HUDEP-2 (cell line): ENCODE measurements around the gene PTPRN2.
"Not testable (repeated sequence)": the region's sequence is repeated elsewhere in the genome, so short reads cannot be mapped to it uniquely, and the experiment has no call there.

Source experiments
- DNase-seq, 76 experiments: peaks; one replicate each; lab custom pipeline; 2025; ENCODE audit not compliant: unreplicated experiment in 76 of 76; lab: John Stamatoyannopoulos, UW

The PTPRN2 gene

GRCh38 chr7:157898261-157898660 is 689.4 kb downstream of the PTPRN2 start:
- DNase-seq: no peak

GRCh38 chr7:157897681-157898080 is 689.9 kb downstream of the PTPRN2 start:
- DNase-seq: no peak

DNA sequence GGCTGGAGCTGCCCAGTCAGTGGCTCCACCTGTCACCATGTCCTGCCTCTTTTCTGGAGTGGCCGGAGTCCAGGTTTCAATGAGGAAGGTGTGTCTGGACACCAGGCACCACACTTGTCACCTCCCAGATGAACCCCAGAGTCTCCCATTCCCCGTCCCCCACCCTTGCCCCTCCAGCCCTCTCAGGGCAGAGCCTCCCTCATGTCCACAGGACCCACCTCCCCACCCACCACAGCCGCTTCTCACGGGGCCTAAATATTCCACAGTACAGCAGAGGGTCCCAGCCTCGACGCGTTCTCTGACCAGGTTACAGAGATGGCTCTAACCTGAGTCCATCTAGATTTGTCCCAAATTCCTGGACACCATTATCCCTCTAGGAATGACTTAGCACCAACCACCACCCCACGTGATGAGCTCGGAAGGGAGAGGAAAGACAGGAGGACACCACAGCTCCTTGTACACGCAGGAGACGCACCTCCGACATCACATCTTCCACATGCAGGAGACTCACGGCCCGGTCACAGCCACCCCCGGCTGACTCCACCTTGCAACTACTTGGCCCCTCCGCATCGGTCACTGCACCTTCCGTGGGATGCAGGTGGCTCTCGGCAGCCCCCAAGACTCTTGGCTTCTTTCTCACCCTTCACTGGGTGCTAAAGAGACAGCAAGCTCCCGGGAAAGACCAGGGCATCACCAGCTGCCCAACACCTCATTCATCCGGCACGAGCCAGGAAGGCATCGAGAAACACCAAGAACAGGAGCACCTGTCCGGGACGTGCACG is 690.7 kb downstream of the PTPRN2 start:
- no peak for DNase-seq

DNA sequence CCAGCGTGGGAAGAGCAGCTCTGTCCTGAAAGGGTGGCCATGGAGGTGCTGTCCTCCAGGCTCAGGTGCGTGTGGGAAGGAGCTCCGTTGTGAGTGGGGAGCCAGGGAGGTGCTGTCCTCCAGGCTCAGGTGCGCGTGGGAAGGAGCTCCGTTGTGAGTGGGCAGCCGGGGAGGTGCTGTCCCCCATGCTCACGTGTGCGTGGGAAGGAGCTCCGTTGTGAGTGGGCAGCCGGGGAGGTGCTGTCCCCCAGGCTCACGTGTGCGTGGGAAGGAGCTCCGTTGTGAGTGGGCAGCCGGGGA is 691.3 kb downstream of the PTPRN2 start:
- not testable (repeated sequence) for DNase-seq

- DNase-seq: no peak
Observed at GRCh38 chr7:157895520-157896375, 691.9 kb downstream of the PTPRN2 start.

DNA sequence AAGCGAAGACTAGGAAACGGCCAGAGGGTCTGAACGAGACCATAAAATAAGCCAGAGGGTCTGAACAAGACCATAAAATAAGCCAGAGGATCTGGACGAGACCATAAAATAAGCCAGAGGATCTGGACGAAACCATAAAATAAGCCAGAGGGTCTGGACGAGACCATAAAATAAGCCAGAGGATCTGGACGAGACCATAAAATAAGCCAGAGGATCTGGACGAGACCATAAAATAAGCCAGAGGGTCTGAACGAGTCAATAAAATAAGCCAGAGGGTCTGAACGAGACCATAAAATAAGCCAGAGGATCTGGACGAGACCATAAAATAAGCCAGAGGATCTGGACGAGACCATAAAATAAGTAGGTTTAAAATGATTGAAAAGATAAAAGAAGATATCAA is 692.5 kb downstream of the PTPRN2 start:
- DNase-seq: not testable (repeated sequence)

DNA sequence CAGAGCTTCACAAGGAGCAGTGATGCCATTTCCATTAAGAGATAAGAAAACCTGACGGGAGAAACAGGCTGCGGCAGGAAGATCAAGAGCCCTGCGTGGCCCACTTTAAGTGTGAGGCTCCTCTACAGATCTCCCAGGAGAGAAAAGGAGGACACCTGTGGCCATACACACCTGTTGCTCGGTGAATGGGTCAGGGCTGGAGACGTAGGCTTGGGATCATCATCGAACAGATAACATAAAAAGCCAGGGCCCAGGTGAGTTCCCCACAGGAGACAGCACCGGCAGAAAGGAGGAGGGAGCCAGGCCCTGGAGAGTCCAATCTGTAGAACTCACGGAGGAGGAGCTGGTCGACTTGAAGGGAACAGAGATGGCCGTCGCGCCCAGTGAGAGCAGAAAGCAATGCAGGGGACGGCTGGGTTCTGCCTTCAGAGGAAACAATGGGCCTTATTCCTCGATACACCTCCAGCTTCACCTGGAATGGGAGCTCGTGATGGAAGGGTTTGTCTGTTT is 694.0 kb downstream of the PTPRN2 start:
- no peak for DNase-seq

- no peak for DNase-seq
Observed at GRCh38 chr7:157892751-157893523, 694.7 kb downstream of the PTPRN2 start.

GRCh38 chr7:157890921-157891401 is 696.7 kb downstream of the PTPRN2 start:
- DNase-seq: no peak

GRCh38 chr7:157889480-157889879 is 698.1 kb downstream of the PTPRN2 start:
- no peak for DNase-seq

DNA sequence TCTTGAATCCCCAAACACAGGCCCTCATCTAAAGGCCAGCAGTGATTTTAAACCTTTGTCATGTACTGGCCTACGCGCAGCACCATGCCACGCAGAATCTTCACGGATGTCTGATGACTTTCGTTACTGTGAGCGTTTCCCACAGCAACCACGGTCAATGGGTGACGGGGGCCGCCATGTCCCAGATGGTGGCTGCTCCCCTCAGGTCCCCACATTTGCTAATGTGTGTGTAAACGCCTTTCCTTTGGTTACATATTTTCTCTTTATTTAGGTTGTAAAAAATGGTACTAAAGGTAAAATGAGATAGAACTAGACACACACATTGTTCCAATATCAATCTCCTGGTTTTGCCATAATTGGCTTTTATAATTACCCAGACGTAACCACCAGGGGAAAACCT is 699.0 kb downstream of the PTPRN2 start:
- DNase-seq: no peak

GRCh38 chr7:157887400-157887799 is 700.2 kb downstream of the PTPRN2 start:
- no peak for DNase-seq

DNA sequence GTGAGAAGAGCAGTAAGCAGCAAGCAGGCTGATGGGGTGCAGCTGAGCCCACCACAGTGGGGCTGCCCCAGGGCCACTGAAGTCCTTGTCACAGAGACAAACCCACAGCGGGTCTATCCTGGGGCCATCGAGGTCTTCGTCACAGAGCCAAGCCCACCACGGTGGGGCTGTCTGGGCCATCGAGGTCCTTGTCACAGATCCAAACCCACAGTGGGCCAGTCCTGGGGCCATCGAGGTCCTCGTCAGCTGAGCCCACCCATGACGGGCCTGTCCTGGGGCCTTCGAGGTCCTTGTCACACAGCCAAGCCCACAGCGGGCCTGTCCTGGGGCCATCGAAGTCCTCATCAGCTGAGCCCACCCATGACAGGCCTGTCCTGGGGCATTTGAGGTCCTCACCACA is 700.9 kb downstream of the PTPRN2 start:
- no peak for DNase-seq

DNA sequence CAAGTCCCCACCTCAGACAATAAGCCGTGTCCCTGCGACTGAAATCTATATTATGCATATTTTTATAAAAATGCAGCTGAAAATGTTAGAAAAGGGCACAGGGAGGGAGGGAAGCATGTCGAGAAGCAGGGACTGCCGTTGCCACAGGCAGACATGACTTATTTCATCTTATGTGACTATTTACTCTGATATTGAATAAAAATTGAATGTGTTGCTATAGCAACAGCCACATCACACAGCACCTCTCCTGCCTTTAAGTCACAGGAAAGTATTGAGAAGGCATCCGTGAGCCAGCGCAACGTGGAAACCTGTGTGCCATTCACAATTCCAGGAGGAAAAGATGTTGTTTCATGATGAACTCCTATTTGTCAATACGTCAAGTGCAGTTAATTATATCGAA is 701.4 kb downstream of the PTPRN2 start:
- DNase-seq: no peak

DNA sequence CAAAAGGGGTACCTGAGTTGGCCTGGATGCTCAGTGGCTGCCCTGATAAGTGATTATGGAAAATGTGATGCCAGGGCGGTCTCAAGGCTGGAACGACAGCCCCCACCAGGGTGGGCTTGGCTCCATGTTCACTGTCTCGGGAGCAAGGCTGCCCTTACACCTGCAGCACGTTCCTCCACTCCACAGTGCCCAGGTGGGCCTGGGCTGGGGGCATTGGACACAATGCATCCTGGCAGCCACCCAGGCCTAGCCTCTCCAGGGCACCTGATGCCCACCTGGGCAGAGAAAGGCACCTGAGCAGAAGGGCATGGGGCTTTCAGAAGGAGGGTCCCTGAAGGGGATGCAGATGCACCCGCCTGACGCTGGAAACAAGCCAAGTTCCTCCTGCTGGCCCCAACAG is 702.5 kb downstream of the PTPRN2 start:
- no peak for DNase-seq

DNA sequence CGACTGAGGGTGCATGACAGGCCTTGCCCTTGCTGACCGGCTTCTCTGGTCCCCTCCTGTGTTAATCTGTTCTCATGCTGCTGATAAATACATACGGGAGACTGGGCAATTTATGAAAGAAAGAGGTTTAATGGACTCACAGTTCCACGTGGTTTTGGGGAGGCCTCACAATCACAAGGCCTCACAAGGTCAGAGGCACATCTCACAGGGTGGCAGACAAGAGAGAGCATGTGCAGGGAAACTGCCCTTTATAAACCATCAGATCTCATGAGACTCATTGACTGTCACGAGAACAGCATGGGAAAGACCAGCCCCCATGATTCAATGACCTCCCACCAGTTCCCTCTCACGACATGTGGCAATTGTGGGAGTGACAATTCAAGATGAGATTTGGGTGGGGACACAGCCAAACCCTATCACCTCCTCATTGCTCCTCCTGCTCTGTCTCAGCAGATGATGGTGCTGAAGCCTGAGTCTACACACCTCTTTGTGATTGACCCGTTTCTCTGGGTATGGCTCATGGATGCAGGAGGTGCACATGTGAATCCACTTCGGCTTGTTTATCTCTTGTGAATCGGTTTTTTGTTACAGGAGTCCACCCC is 703.1 kb downstream of the PTPRN2 start:
- DNase-seq: no peak

GRCh38 chr7:157881048-157881771 is 706.4 kb downstream of the PTPRN2 start:
- DNase-seq: no peak

- no peak for DNase-seq
Observed at GRCh38 chr7:157879391-157879790, 708.2 kb downstream of the PTPRN2 start.

- DNase-seq: no peak
Observed at GRCh38 chr7:157877298-157878090, 710.1 kb downstream of the PTPRN2 start.
